Measurements from ENCODE around the gene CYSLTR2.

CYSLTR2 gene

GRCh38 chr13:48653472-48653939 is at the start of gene CYSLTR2:
TSS of gene CYSLTR2 (plus strand) at chr13:48653929. CDS start at chr13:48706818, 52,889 bp downstream.
- DNase-seq = no peak

GRCh38 chr13:48615049-48615448 is 38.7 kb upstream of the CYSLTR2 start:
- DNase-seq = no peak

GRCh38 chr13:48618937-48619336 is 34.8 kb upstream of the CYSLTR2 start:
- no peak for DNase-seq

- no peak for DNase-seq
Observed at GRCh38 chr13:48621056-48621455, 32.7 kb upstream of the CYSLTR2 start.

GRCh38 chr13:48624016-48624415 is 29.7 kb upstream of the CYSLTR2 start:
- DNase-seq = no peak

GRCh38 chr13:48624858-48625257 is 28.9 kb upstream of the CYSLTR2 start:
- no peak for DNase-seq

- no peak for DNase-seq
Observed at GRCh38 chr13:48625413-48626076, 28.2 kb upstream of the CYSLTR2 start.

GRCh38 chr13:48626077-48626449 is 27.7 kb upstream of the CYSLTR2 start:
- no peak for DNase-seq

- no peak for DNase-seq
Observed at GRCh38 chr13:48626726-48627451, 26.8 kb upstream of the CYSLTR2 start.

- DNase-seq = no peak
Observed at GRCh38 chr13:48629277-48629676, 24.5 kb upstream of the CYSLTR2 start.

GRCh38 chr13:48630291-48630690 is 23.4 kb upstream of the CYSLTR2 start:
- no peak for DNase-seq

- no peak for DNase-seq
Observed at GRCh38 chr13:48630773-48631172, 23.0 kb upstream of the CYSLTR2 start.

GRCh38 chr13:48631441-48631840 is 22.3 kb upstream of the CYSLTR2 start:
- no peak for DNase-seq

GRCh38 chr13:48633700-48634099 is 20.0 kb upstream of the CYSLTR2 start:
- no peak for DNase-seq

- DNase-seq = no peak
Observed at GRCh38 chr13:48634636-48635035, 19.1 kb upstream of the CYSLTR2 start.

- no peak for DNase-seq
Observed at GRCh38 chr13:48635478-48635877, 18.3 kb upstream of the CYSLTR2 start.

- DNase-seq = no peak
Observed at GRCh38 chr13:48636550-48636949, 17.2 kb upstream of the CYSLTR2 start.

- no peak for DNase-seq
Observed at GRCh38 chr13:48637601-48638000, 16.1 kb upstream of the CYSLTR2 start.

- DNase-seq = no peak
Observed at GRCh38 chr13:48640767-48641166, 13.0 kb upstream of the CYSLTR2 start.

- no peak for DNase-seq
Observed at GRCh38 chr13:48641404-48641803, 12.3 kb upstream of the CYSLTR2 start.

- DNase-seq = no peak
Observed at GRCh38 chr13:48642061-48642460, 11.7 kb upstream of the CYSLTR2 start.

GRCh38 chr13:48643159-48643558 is 10.6 kb upstream of the CYSLTR2 start:
- no peak for DNase-seq

- DNase-seq = no peak
Observed at GRCh38 chr13:48644141-48644540, 9.6 kb upstream of the CYSLTR2 start.

GRCh38 chr13:48644951-48645350 is 8.8 kb upstream of the CYSLTR2 start:
- DNase-seq = no peak

- no peak for DNase-seq
Observed at GRCh38 chr13:48645845-48646244, 7.9 kb upstream of the CYSLTR2 start.
